Natural killer cell (primary cell): ENCODE data around the gene PHLPP1. TPM values are rescaled to one million over a fixed set of nuclear protein-coding genes. Genes with fewer than 3 reads are reported as not detected.

Experiments used
- ATAC-seq, 3 donors: fragments of 150-1000 bp in 2 of 3; fragments of 200-7000 bp in 1 of 3; cut with Tn5 transposase; 1 replicate in 1 of 3; 2 replicates in 2 of 3; pipeline ENCODE4 v1.10.0; 2021; ENCODE audit warnings: mild to moderate bottlenecking in 2 of 3, moderate library complexity in 2 of 3
- DNase-seq, 2 donors: peaks; one replicate each; pipeline versions ENCODE4 v3.0.0 to v3.0.0-alpha.2; 2013 to 2021; ENCODE audit warnings: mixed read lengths in 1 of 2
- H3K27ac ChIP-seq: one replicate; pipeline ENCODE4 v1.5.1; 2013; ENCODE audit warnings: mild to moderate bottlenecking, low read length
- H3K27me3 ChIP-seq: one replicate; pipeline ENCODE4 v1.6.1; 2013; ENCODE audit warnings: low read length; ENCODE audit not compliant: control insufficient read depth, insufficient read depth
- H3K36me3 ChIP-seq: one replicate; pipeline ENCODE4 v1.6.1; 2013; ENCODE audit warnings: low read length; ENCODE audit not compliant: control insufficient read depth, insufficient read depth
- H3K4me1 ChIP-seq: one replicate; pipeline ENCODE4 v1.6.1; 2013; ENCODE audit warnings: low read length; ENCODE audit not compliant: control insufficient read depth, insufficient read depth
- H3K4me3 ChIP-seq: one replicate; pipeline ENCODE4 v1.5.1; 2013; ENCODE audit warnings: low read length
- H3K9me3 ChIP-seq: one replicate; pipeline ENCODE4 v1.6.1; 2013; ENCODE audit warnings: low read length; ENCODE audit not compliant: control insufficient read depth, insufficient read depth
- H3K27ac Mint-ChIP-seq, 2 donors: one replicate each; pipeline ENCODE4 v1.8.0; 2022; ENCODE audit warnings: mild to moderate bottlenecking in 2 of 2, mixed read lengths in 2 of 2, moderate library complexity in 1 of 2
- H3K27me3 Mint-ChIP-seq, 2 donors: one replicate each; pipeline ENCODE4 v1.8.0; 2022; ENCODE audit warnings: low read depth in 2 of 2, mixed read lengths in 2 of 2
- H3K36me3 Mint-ChIP-seq: one replicate; pipeline ENCODE4 v1.8.0; 2022; ENCODE audit warnings: mixed read lengths
- H3K4me1 Mint-ChIP-seq, 2 donors: one replicate each; pipeline ENCODE4 v1.8.0; 2022; ENCODE audit warnings: mixed read lengths in 2 of 2
- H3K4me3 Mint-ChIP-seq: one replicate; pipeline ENCODE4 v1.8.0; 2022; ENCODE audit warnings: mild to moderate bottlenecking, moderate library complexity, mixed read lengths
- H3K9me3 Mint-ChIP-seq, 2 donors: one replicate each; pipeline ENCODE4 v1.8.0; 2022; ENCODE audit warnings: mixed read lengths in 2 of 2
- WGBS: methylation state at CpG from one replicate; pipeline ENCODE4 v1.1.7; 2013; ENCODE audit warnings: missing lambda C conversion rate; ENCODE audit not compliant: insufficient coverage; 5-methylcytosine and 5-hydroxymethylcytosine counted together
- intact Hi-C: fragments of 100-400 bp; cut with micrococcal nuclease; formaldehyde crosslinking; loops from one replicate; pipeline ENCODE4 v1.14.2; 2022
- total RNA-seq, 4 donors: library from RNA; stranded (reverse); fragments of 120-200 nt in 1 of 4; gene quantifications; one replicate each; pipeline versions ENCODE4 v1.2.3 to v1.2.4, GENCODE V29; 2013 to 2022
- TF ChIP-seq, protein P1 (sequence below): fragments of 200-600 bp; IDR thresholded peaks from one replicate; pipeline ENCODE4 v1.8.0; 2022; ENCODE audit warnings: antibody characterized with exemption

PHLPP1 gene
- total RNA-seq, 3 donors from 2014 or later (not counting 1 experiment from before 2014, with no cell fraction given) = 12.1 to 14.8 (median 12.2) TPM

DNA sequence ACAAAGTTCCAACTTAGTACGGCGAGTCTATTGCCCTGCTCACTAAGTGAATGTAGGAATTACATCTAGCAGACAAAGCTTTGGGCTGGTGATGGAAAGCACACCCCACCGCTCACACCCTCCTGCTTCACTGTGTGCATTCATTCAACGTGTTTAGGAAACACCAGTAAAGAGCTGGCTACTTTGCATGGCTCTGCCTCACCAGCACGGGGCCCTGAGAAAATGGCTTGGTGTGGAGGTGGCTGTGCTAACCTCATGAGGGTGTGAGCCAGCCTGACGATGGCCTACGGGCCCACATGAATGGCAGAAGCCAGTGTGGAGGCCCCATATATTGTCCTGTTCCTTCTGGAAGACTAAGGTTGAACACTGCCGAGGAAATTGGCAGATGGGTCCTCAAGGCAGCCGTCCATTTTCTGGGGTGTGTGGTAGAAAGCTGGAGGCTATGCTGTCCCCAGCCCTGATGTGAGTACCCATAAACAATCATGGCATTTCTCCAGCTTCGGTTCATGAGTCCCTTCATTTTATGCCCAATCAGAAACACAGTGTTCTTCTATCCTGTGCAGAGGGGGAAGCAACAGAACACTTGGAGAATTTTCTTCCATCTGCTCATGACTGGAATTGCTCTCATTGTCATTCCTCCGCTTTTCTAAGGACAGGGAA lies 269.4 kb downstream of the PHLPP1 start:
- no peak overlapping the region for H3K27ac ChIP-seq
- H3K27ac Mint-ChIP-seq = no peak overlapping the region
- no peak overlapping the region for H3K4me3 ChIP-seq
- ATAC-seq (no peak), DNase-seq (no peak)
- no peaks in the 10 kb centered on the region for H3K9me3 Mint-ChIP-seq
- peaks cover 7 to 8% of the 10 kb centered on the region in 2 donors for H3K4me1 Mint-ChIP-seq
- no peaks in the 10 kb centered on the region for H3K36me3 Mint-ChIP-seq
- H3K27me3 Mint-ChIP-seq = peaks cover 0 to under 1% of the 10 kb centered on the region in 2 donors
- TF ChIP-seq, protein P1, sequence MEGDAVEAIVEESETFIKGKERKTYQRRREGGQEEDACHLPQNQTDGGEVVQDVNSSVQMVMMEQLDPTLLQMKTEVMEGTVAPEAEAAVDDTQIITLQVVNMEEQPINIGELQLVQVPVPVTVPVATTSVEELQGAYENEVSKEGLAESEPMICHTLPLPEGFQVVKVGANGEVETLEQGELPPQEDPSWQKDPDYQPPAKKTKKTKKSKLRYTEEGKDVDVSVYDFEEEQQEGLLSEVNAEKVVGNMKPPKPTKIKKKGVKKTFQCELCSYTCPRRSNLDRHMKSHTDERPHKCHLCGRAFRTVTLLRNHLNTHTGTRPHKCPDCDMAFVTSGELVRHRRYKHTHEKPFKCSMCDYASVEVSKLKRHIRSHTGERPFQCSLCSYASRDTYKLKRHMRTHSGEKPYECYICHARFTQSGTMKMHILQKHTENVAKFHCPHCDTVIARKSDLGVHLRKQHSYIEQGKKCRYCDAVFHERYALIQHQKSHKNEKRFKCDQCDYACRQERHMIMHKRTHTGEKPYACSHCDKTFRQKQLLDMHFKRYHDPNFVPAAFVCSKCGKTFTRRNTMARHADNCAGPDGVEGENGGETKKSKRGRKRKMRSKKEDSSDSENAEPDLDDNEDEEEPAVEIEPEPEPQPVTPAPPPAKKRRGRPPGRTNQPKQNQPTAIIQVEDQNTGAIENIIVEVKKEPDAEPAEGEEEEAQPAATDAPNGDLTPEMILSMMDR = no peak
- no peaks in the 10 kb centered on the region for H3K9me3 ChIP-seq
- H3K4me3 Mint-ChIP-seq = no peak overlapping the region
- no peaks in the 10 kb centered on the region for H3K27me3 ChIP-seq
- no peaks in the 10 kb centered on the region for H3K36me3 ChIP-seq
- peaks cover 5% of the 10 kb centered on the region for H3K4me1 ChIP-seq
- intact Hi-C loops = loop anchor here (5.0 kb wide), 1 partner anchor 397 kb away; no protein-coding TSS in a partner anchor
- WGBS = 90% methylated on average over 11 of the region's 11 CpGs

DNA sequence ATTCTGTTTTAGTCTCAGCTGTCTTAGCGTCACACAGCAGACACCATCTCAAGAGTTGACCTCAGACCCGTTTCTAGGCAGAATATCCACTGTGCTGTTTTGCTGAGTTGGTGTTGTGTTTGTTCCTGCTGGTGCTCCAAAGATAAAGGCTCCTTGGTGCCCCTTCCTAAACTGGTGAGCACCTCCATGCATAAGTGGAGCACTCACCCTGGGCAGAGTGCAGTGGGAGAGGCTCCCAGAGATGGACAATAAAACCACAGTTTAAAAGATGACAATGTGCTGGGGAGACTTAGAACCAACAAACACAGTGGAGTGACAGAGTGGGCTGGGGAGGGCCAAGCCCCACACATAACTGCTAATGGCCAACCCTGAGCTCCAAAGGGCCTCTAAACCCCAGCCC lies 271.1 kb downstream of the PHLPP1 start:
- H3K36me3 ChIP-seq = no peaks in the 10 kb centered on the region
- intact Hi-C loops = no loop called here
- TF ChIP-seq, protein P1 = no peak
- Mint-ChIP-seq H3K9me3 (no peaks in the 10 kb centered on the region), H3K36me3 (no peaks in the 10 kb centered on the region), H3K27me3 (peaks cover 4 to 17% of the 10 kb centered on the region in 2 donors), H3K4me3 (no peak overlapping the region), H3K4me1 (peaks cover 7 to 8% of the 10 kb centered on the region in 2 donors), H3K27ac (no peak overlapping the region)
- peaks cover 5% of the 10 kb centered on the region for H3K4me1 ChIP-seq
- WGBS = 82% methylated on average over 2 of the region's 2 CpGs
- H3K27me3 ChIP-seq = no peaks in the 10 kb centered on the region
- no peak overlapping the region for H3K4me3 ChIP-seq
- H3K27ac ChIP-seq = no peak overlapping the region
- H3K9me3 ChIP-seq = no peaks in the 10 kb centered on the region
- no peak for DNase-seq
- ATAC-seq = no peak

DNA sequence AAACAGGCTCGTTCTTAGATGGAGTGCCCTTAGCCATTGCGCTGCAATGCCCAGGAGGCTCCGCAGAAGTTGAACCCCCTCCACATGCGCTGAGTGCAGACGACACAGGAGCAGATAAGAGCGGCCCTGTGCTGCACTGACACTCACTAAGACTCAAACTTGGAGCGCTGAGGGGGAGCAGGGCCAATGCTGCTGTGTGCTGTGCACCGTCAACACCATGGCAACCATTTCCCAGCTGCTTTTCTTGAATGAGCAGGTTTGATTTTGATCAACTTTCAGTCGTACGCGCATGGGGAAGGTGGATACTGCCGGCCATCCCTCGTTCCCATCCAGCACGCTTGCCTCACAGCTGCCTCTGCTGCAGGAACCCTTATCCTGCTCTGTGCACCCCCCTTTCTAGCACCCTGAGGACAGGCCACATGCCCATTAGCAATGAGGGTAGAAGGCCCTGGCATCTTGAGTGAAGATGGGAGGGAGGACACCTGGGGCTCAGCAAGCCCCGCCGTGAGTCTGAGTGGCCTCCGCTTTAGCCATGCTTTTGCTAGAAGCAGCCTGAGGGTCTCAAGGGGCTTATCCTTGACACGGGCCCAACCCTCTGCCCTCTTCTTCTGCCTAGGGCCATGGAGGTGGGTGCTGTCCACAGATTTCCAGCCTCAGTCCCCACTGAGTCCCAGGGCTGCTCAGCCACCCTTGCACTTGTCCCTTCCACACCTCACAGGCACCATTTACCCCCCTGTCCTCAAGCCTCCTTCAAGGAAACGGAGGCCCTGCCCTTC lies 271.9 kb downstream of the PHLPP1 start:
- Histone ChIP-seq H3K27ac (no peak overlapping the region), H3K9me3 (no peaks in the 10 kb centered on the region), H3K27me3 (no peaks in the 10 kb centered on the region), H3K4me3 (no peak overlapping the region), H3K36me3 (no peaks in the 10 kb centered on the region), H3K4me1 (peaks cover 5% of the 10 kb centered on the region)
- intact Hi-C loops = no loop called here
- H3K27ac Mint-ChIP-seq = no peak overlapping the region
- no peak overlapping the region for H3K4me3 Mint-ChIP-seq
- H3K9me3 Mint-ChIP-seq = no peaks in the 10 kb centered on the region
- DNase-seq (no peak), ATAC-seq (no peak)
- H3K4me1 Mint-ChIP-seq = peaks cover 5 to 6% of the 10 kb centered on the region in 2 donors
- TF ChIP-seq, protein P1 = no peak
- WGBS = 88% methylated on average over 19 of the region's 19 CpGs
- no peaks in the 10 kb centered on the region for H3K36me3 Mint-ChIP-seq
- H3K27me3 Mint-ChIP-seq = peaks cover 4 to 17% of the 10 kb centered on the region in 2 donors
